Panc1 (cell line): Measurements from ENCODE around the gene GRIK1. TPM values are rescaled to one million over a fixed set of nuclear protein-coding genes. Genes with fewer than 3 reads are reported as not detected.

Source experiments
- ATAC-seq: fragments of 200-7000 bp; cut with Tn5 transposase; 2 replicates; pipeline ENCODE4 v1.9.1; 2020; ENCODE audit warnings: mild to moderate bottlenecking, moderate library complexity
- BruUV-seq: library from RNA; stranded (reverse); fragments of 400-500 nt; replicated peaks from 2 replicates; lab custom pipeline; 2021; lab: Mats Ljungman, UMichigan
- CTCF ChIA-PET: fragments of 300-600 bp; sonication (Branson Sonifier 250); formaldehyde crosslinking; loops from one replicate; lab custom pipeline; 2022; ENCODE audit warnings: antibody characterized with exemption; lab: Charles Lee
- POLR2A ChIA-PET: fragments of 300-600 bp; sonication (Branson Sonifier 250); formaldehyde crosslinking; loops from one replicate; lab custom pipeline; 2022; ENCODE audit warnings: antibody characterized with exemption; lab: Charles Lee
- DNase-seq: peaks from one replicate; pipeline ENCODE4 v3.0.0-alpha.2; 2010; ENCODE audit warnings: low read depth, low spot score
- H3K27ac ChIP-seq: 2 replicates; pipeline ENCODE4 v1.5.1; 2011; ENCODE audit warnings: mild to moderate bottlenecking, low read length, inconsistent platforms
- H3K27me3 ChIP-seq: fragments of 200-500 bp; sonication (Bioruptor generic); 2 replicates; pipeline ENCODE4 v1.6.0; 2014; ENCODE audit warnings: low read length, inconsistent platforms; ENCODE audit not compliant: control insufficient read depth, insufficient read depth
- H3K36me3 ChIP-seq: fragments of 200-500 bp; sonication (Bioruptor generic); 2 replicates; pipeline ENCODE4 v1.5.1; 2014; ENCODE audit warnings: inconsistent platforms, mild to moderate bottlenecking, low read length, moderate library complexity; ENCODE audit not compliant: control insufficient read depth, insufficient read depth
- H3K4me1 ChIP-seq: 2 replicates; pipeline ENCODE4 v1.5.1; 2011; ENCODE audit warnings: inconsistent platforms, mild to moderate bottlenecking, low read length, moderate library complexity; ENCODE audit not compliant: control insufficient read depth, insufficient read depth
- H3K4me3 ChIP-seq, 2 experiments: 2 replicates each; pipeline ENCODE4 v1.5.1; 2011 to 2012; ENCODE audit warnings: low read depth in 2 of 2, low read length in 2 of 2, mild to moderate bottlenecking in 2 of 2, inconsistent platforms in 1 of 2, moderate library complexity in 1 of 2
- H3K9me3 ChIP-seq: fragments of 200-500 bp; sonication (Bioruptor generic); 2 replicates; pipeline ENCODE4 v1.5.1; 2014; ENCODE audit warnings: low read depth, mild to moderate bottlenecking, inconsistent platforms, low read length, moderate library complexity; ENCODE audit not compliant: control insufficient read depth, insufficient read depth
- CTCF ChIP-seq: fragments of 450-650 bp; IDR thresholded peaks from 2 replicates; pipeline ENCODE4 v1.5.1; 2017; ENCODE audit warnings: mild to moderate bottlenecking
- POLR2AphosphoS5 ChIP-seq: IDR thresholded peaks from 2 replicates; pipeline ENCODE4 v1.6.1; 2012; ENCODE audit warnings: mild to moderate bottlenecking, low read depth, low read length, moderate library complexity
- SIN3A ChIP-seq: IDR thresholded peaks from 2 replicates; pipeline ENCODE4 v1.6.1; 2012; ENCODE audit warnings: low read depth, mild to moderate bottlenecking, low read length, moderate library complexity, borderline replicate concordance; ENCODE audit not compliant: insufficient read depth
- TCF7L2 ChIP-seq: IDR thresholded peaks from 2 replicates; pipeline ENCODE4 v1.6.1; 2011; ENCODE audit warnings: mild to moderate bottlenecking, low read depth, low read length, inconsistent platforms
- in situ Hi-C: cut with HindIII; loops from 2 replicates; pipeline ENCODE4 v1.10.0; 2016; ENCODE audit warnings: low sequenced_read_pairs, low pct_unique_long_range_greater_than_20kb
- intact Hi-C: fragments of 100-400 bp; cut with micrococcal nuclease; formaldehyde crosslinking; loops from one replicate; pipeline ENCODE4 v1.10.0; 2022; ENCODE audit not compliant: unreplicated experiment
- total RNA-seq: library from RNA; stranded (reverse); gene quantifications from one replicate; pipeline ENCODE4 v1.2.1, GENCODE V29; 2021; ENCODE audit not compliant: unreplicated experiment
- TF ChIP-seq, protein P1 (sequence below), 2 experiments: IDR thresholded peaks; 2 replicates each; pipeline ENCODE4 v1.6.1; 2011 to 2012; ENCODE audit warnings: low read depth in 2 of 2, control low read depth in 1 of 2, low read length in 1 of 2, mild to moderate bottlenecking in 1 of 2, moderate library complexity in 1 of 2; ENCODE audit not compliant: insufficient read depth in 1 of 2

Gene GRIK1
- total RNA-seq, 1 experiment from 2014 or later, result not detected

DNA sequence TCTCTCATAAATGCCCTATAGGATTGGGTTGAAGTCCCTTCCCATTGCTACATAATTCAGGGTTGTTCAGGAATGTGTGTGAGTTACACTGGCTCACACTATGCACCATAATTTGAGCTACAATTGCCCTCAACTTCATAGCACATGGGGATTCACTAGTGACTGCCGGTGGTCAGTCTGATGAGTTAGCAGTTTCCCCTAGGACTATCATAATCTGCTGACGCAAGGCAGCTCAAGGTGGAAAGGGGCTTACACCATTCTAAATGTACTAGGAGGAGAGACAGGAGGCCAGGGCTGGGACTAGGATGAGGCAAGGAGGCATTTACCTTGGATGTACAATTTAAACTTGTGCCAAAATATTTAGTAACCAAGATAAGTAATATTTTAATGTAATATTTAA, 224.7 kb downstream of the GRIK1 start:
- Histone ChIP-seq H3K36me3 (no peaks in the 10 kb centered on the region), H3K27me3 (no peaks in the 10 kb centered on the region), H3K27ac (no peak overlapping the region), H3K9me3 (no peaks in the 10 kb centered on the region), H3K4me3 (no peak overlapping the region), H3K4me1 (no peaks in the 10 kb centered on the region)
- CTCF ChIA-PET, result no interaction called here
- POLR2A ChIA-PET, result no interaction called here
- TF ChIP-seq POLR2AphosphoS5 (no peak), CTCF (no peak), TCF7L2 (no peak), SIN3A (no peak)
- TF ChIP-seq, protein P1, sequence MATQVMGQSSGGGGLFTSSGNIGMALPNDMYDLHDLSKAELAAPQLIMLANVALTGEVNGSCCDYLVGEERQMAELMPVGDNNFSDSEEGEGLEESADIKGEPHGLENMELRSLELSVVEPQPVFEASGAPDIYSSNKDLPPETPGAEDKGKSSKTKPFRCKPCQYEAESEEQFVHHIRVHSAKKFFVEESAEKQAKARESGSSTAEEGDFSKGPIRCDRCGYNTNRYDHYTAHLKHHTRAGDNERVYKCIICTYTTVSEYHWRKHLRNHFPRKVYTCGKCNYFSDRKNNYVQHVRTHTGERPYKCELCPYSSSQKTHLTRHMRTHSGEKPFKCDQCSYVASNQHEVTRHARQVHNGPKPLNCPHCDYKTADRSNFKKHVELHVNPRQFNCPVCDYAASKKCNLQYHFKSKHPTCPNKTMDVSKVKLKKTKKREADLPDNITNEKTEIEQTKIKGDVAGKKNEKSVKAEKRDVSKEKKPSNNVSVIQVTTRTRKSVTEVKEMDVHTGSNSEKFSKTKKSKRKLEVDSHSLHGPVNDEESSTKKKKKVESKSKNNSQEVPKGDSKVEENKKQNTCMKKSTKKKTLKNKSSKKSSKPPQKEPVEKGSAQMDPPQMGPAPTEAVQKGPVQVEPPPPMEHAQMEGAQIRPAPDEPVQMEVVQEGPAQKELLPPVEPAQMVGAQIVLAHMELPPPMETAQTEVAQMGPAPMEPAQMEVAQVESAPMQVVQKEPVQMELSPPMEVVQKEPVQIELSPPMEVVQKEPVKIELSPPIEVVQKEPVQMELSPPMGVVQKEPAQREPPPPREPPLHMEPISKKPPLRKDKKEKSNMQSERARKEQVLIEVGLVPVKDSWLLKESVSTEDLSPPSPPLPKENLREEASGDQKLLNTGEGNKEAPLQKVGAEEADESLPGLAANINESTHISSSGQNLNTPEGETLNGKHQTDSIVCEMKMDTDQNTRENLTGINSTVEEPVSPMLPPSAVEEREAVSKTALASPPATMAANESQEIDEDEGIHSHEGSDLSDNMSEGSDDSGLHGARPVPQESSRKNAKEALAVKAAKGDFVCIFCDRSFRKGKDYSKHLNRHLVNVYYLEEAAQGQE (IDR thresholded peaks at IDR 0.05; ENCODE audit: insufficient read depth in 1 of 2, low read depth in 2 of 2, low read length in 1 of 2), result no peak
- BruUV-seq, result no TSS peak
- no peak for DNase-seq
- in situ Hi-C loops (no loop called here), intact Hi-C loops (no loop called here)
- no peak for ATAC-seq

DNA sequence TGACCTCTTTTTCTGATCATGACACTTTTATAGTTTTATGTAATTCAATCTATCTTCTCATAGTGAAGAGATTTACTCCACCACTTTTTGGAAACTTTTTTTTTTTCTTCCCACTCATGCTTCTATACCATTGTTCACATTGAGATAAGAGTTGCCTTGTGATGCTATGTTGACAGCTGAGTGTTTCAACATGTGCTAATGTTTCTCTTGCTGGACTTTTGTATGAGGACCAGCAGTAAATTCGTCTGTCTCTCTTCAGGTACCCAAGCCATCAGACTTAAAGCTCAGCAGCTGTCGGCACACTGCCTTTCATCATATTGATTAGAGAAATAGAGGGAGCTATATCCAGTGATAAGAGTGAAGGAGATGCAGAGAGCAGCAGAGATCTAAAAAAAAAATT, 227.0 kb downstream of the GRIK1 start:
- DNase-seq (no peak), ATAC-seq (no peak)
- Histone ChIP-seq H3K4me1 (no peaks in the 10 kb centered on the region), H3K36me3 (no peaks in the 10 kb centered on the region), H3K9me3 (no peaks in the 10 kb centered on the region), H3K4me3 (no peak overlapping the region), H3K27ac (no peak overlapping the region), H3K27me3 (no peaks in the 10 kb centered on the region)
- POLR2A ChIA-PET, result no interaction called here
- BruUV-seq, result no TSS peak
- in situ Hi-C loops, result no loop called here
- intact Hi-C loops, result no loop called here
- CTCF ChIA-PET, result no interaction called here
- TF ChIP-seq POLR2AphosphoS5 (no peak), SIN3A (no peak), TCF7L2 (no peak), CTCF (no peak)
- TF ChIP-seq, protein P1 (IDR thresholded peaks at IDR 0.05; ENCODE audit: insufficient read depth in 1 of 2, low read depth in 2 of 2, low read length in 1 of 2), result no peak
